HCT116 (cell line): ENCODE results near the gene HPF1. TPM values are rescaled to one million over a fixed set of nuclear protein-coding genes. Genes with fewer than 3 reads are reported as not detected.
"Not testable (repeated sequence)": the region's sequence is repeated elsewhere in the genome, so short reads cannot be mapped to it uniquely, and the experiment has no call there.

Experiments used
- ATAC-seq: fragments of 200-7000 bp; cut with Tn5 transposase; 2 replicates; pipeline ENCODE4 v1.9.1; 2020; ENCODE audit warnings: mild to moderate bottlenecking, moderate library complexity
- BruUV-seq: library from RNA; stranded (reverse); fragments of 400-500 nt; replicated peaks from 2 replicates; lab custom pipeline; 2021; lab: Mats Ljungman, UMichigan
- CTCF ChIA-PET: fragments of 300-600 bp; sonication (Branson Sonifier 250); formaldehyde crosslinking; loops from one replicate; lab custom pipeline; 2021; ENCODE audit warnings: antibody characterized with exemption; lab: Charles Lee
- POLR2A ChIA-PET: fragments of 300-600, 350-600 bp; sonication (Branson Sonifier 250); formaldehyde crosslinking; loops from one replicate; lab custom pipeline; 2021; ENCODE audit warnings: antibody characterized with exemption; lab: Charles Lee
- RAD21 ChIA-PET, 2 experiments: fragments of 300-600 bp; sonication (Branson Sonifier 250); formaldehyde crosslinking; loops; one replicate each; lab custom pipeline; 2023; ENCODE audit warnings: low total read pairs in 2 of 2; ENCODE audit not compliant: uncharacterized antibody in 2 of 2, unreplicated experiment in 2 of 2, low non-redundant PET in 1 of 2; lab: Charles Lee
- DNase-seq: peaks from one replicate; pipeline ENCODE4 v3.0.0-alpha.2; 2010; ENCODE audit warnings: low read depth, low spot score
- H2AFZ ChIP-seq: fragments of 200-600 bp; shearing (Covaris generic), sonication (generic); 2 replicates; pipeline ENCODE4 v1.6.1; 2017; ENCODE audit warnings: low read depth, mixed run types, mixed read lengths, antibody characterized with exemption, low read length; ENCODE audit not compliant: poor library complexity, severe bottlenecking
- H3K27ac ChIP-seq: 2 replicates; pipeline ENCODE4 v1.5.1; 2012; ENCODE audit warnings: low read depth, low read length
- H3K27me3 ChIP-seq: fragments of 200-600 bp; sonication (generic); 2 replicates; pipeline ENCODE4 v1.6.1; 2016; ENCODE audit warnings: mixed run types, low read length, mixed read lengths; ENCODE audit not compliant: insufficient read depth
- H3K36me3 ChIP-seq, 2 experiments: fragments of 200-500 bp in 1 of 2; fragments of 200-600 bp in 1 of 2; sonication (Bioruptor generic) in 1 of 2; sonication (generic) in 1 of 2; 2 replicates each; pipeline versions ENCODE4 v1.5.1 to v1.6.1; 2014 to 2016; ENCODE audit warnings: low read length in 2 of 2, inconsistent platforms in 1 of 2, mixed read lengths in 1 of 2, mixed run types in 1 of 2; ENCODE audit not compliant: insufficient read depth in 2 of 2, control insufficient read depth in 1 of 2
- H3K4me1 ChIP-seq, 2 experiments: fragments of 200-600 bp in 1 of 2; sonication (generic) in 1 of 2; 2 replicates each; pipeline versions ENCODE4 v1.5.1 to v1.6.1; 2012 to 2017; ENCODE audit warnings: low read length in 2 of 2, inconsistent platforms in 1 of 2, mild to moderate bottlenecking in 1 of 2, mixed read lengths in 1 of 2, mixed run types in 1 of 2, moderate library complexity in 1 of 2; ENCODE audit not compliant: insufficient read depth in 2 of 2, control insufficient read depth in 1 of 2
- H3K4me2 ChIP-seq: fragments of 200-600 bp; sonication (generic); 2 replicates; pipeline ENCODE4 v1.6.1; 2017; ENCODE audit warnings: mixed run types, low read length, mixed read lengths
- H3K4me3 ChIP-seq, 2 experiments: fragments of 200-600 bp in 1 of 2; sonication (generic) in 1 of 2; replicated peaks in 1 of 2; 2 replicates each; pipeline ENCODE4 v1.5.1; 2011 to 2016; ENCODE audit warnings: low read length in 2 of 2, control low read depth in 1 of 2, low read depth in 1 of 2, mild to moderate bottlenecking in 1 of 2, mixed read lengths in 1 of 2, mixed run types in 1 of 2
- H3K79me2 ChIP-seq: fragments of 200-600 bp; sonication (generic); 2 replicates; pipeline ENCODE4 v1.6.1; 2017; ENCODE audit warnings: mild to moderate bottlenecking, mixed run types, low read length, moderate library complexity, mixed read lengths; ENCODE audit not compliant: insufficient read depth
- H3K9ac ChIP-seq: fragments of 200-600 bp; sonication (generic); 2 replicates; pipeline ENCODE4 v1.6.1; 2016; ENCODE audit warnings: low read length, mixed read lengths
- H3K9me2 ChIP-seq: fragments of 200-600 bp; sonication (generic), shearing (Covaris generic); 2 replicates; pipeline ENCODE4 v1.6.1; 2017; ENCODE audit warnings: mixed run types, mild to moderate bottlenecking, moderate library complexity; ENCODE audit not compliant: insufficient read depth
- H3K9me3 ChIP-seq, 2 experiments: fragments of 200-500 bp in 1 of 2; fragments of 200-600 bp in 1 of 2; sonication (Bioruptor generic) in 1 of 2; sonication (generic) in 1 of 2; 2 replicates each; pipeline ENCODE4 v1.6.1; 2014 to 2017; ENCODE audit warnings: low read length in 2 of 2, mixed read lengths in 2 of 2, inconsistent platforms in 1 of 2, low read depth in 1 of 2, mild to moderate bottlenecking in 1 of 2, mixed run types in 1 of 2, moderate library complexity in 1 of 2; ENCODE audit not compliant: control insufficient read depth in 1 of 2, insufficient read depth in 1 of 2
- H4K20me1 ChIP-seq: fragments of 200-600 bp; sonication (generic), shearing (Covaris generic); 2 replicates; pipeline ENCODE4 v1.6.1; 2017; ENCODE audit warnings: mixed run types, mild to moderate bottlenecking, moderate library complexity; ENCODE audit not compliant: insufficient read depth
- ELF1 ChIP-seq: IDR thresholded peaks from 2 replicates; pipeline ENCODE4 v1.6.1; 2012; ENCODE audit warnings: low read depth, borderline replicate concordance
- EZH2phosphoT487 ChIP-seq: fragments of 200-600 bp; IDR thresholded peaks from 2 replicates; pipeline ENCODE4 v1.6.1; 2018; ENCODE audit warnings: antibody characterized with exemption, borderline replicate concordance
- MAX ChIP-seq: IDR thresholded peaks from 2 replicates; pipeline ENCODE4 v1.6.1; 2012
- SP1 ChIP-seq: IDR thresholded peaks from 2 replicates; pipeline ENCODE4 v1.6.1; 2012; ENCODE audit warnings: low read depth
- ZBTB33 ChIP-seq: IDR thresholded peaks from 2 replicates; pipeline ENCODE4 v1.6.1; 2011; ENCODE audit warnings: mild to moderate bottlenecking, low read length, moderate library complexity; ENCODE audit not compliant: insufficient replicate concordance; ENCODE audit errors: extremely low read depth
- intact Hi-C: fragments of 100-400 bp; cut with micrococcal nuclease; formaldehyde crosslinking; loops from 2 replicates; pipeline ENCODE4 v1.10.0; 2022
- total RNA-seq: library from RNA; stranded (reverse); gene quantifications from one replicate; pipeline ENCODE4 v1.2.1, GENCODE V29; 2021; ENCODE audit not compliant: unreplicated experiment
- TF ChIP-seq, protein P1 (sequence below): IDR thresholded peaks from 2 replicates; pipeline ENCODE4 v1.6.1; 2012; ENCODE audit warnings: low read depth
- TF ChIP-seq, protein P2 (sequence below): IDR thresholded peaks from 2 replicates; pipeline ENCODE4 v1.6.1; 2012

Gene HPF1
- total RNA-seq, 1 experiment from 2014 or later = 32.6 TPM

- Histone ChIP-seq H3K4me3 (no peak overlapping the region), H3K9ac (no peak overlapping the region), H3K79me2 (no peaks in the 10 kb centered on the region), H3K4me1 (no peaks in the 10 kb centered on the region), H3K27ac (no peak overlapping the region), H2AFZ (no peak overlapping the region), H3K4me2 (no peak overlapping the region), H3K36me3 (no peaks in the 10 kb centered on the region), H3K27me3 (no peaks in the 10 kb centered on the region), H3K9me3 (no peaks in the 10 kb centered on the region), H3K9me2 (no peaks in the 10 kb centered on the region), H4K20me1 (no peaks in the 10 kb centered on the region)
- POLR2A ChIA-PET = no interaction called here
- ATAC-seq = no peak
- CTCF ChIA-PET = no interaction called here
- intact Hi-C loops = no loop called here
- BruUV-seq = no TSS peak
- TF ChIP-seq ELF1 = no peak
- TF ChIP-seq, protein P1, sequence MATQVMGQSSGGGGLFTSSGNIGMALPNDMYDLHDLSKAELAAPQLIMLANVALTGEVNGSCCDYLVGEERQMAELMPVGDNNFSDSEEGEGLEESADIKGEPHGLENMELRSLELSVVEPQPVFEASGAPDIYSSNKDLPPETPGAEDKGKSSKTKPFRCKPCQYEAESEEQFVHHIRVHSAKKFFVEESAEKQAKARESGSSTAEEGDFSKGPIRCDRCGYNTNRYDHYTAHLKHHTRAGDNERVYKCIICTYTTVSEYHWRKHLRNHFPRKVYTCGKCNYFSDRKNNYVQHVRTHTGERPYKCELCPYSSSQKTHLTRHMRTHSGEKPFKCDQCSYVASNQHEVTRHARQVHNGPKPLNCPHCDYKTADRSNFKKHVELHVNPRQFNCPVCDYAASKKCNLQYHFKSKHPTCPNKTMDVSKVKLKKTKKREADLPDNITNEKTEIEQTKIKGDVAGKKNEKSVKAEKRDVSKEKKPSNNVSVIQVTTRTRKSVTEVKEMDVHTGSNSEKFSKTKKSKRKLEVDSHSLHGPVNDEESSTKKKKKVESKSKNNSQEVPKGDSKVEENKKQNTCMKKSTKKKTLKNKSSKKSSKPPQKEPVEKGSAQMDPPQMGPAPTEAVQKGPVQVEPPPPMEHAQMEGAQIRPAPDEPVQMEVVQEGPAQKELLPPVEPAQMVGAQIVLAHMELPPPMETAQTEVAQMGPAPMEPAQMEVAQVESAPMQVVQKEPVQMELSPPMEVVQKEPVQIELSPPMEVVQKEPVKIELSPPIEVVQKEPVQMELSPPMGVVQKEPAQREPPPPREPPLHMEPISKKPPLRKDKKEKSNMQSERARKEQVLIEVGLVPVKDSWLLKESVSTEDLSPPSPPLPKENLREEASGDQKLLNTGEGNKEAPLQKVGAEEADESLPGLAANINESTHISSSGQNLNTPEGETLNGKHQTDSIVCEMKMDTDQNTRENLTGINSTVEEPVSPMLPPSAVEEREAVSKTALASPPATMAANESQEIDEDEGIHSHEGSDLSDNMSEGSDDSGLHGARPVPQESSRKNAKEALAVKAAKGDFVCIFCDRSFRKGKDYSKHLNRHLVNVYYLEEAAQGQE = no peak
- TF ChIP-seq EZH2phosphoT487 = no peak
- TF ChIP-seq, protein P2, sequence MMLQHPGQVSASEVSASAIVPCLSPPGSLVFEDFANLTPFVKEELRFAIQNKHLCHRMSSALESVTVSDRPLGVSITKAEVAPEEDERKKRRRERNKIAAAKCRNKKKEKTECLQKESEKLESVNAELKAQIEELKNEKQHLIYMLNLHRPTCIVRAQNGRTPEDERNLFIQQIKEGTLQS = no peak
- TF ChIP-seq SP1 = no peak
- TF ChIP-seq MAX = no peak
- TF ChIP-seq ZBTB33 = no peak
- RAD21 ChIA-PET = no interaction called here
- no peak for DNase-seq
These were observed 16.1 kb upstream of the HPF1 start for GRCh38 chr4:169773889-169774288.

GRCh38 chr4:169771556-169772080 is 13.9 kb upstream of the HPF1 start:
- BruUV-seq, H3K36me3 ChIP-seq, intact Hi-C loops, POLR2A ChIA-PET, H3K9ac ChIP-seq, H4K20me1 ChIP-seq, DNase-seq, H3K4me2 ChIP-seq, ATAC-seq, CTCF ChIA-PET, H3K4me3 ChIP-seq, H3K9me3 ChIP-seq, H2AFZ ChIP-seq, RAD21 ChIA-PET, H3K79me2 ChIP-seq, H3K27ac ChIP-seq, H3K9me2 ChIP-seq, H3K27me3 ChIP-seq, H3K4me1 ChIP-seq: not testable (repeated sequence)
